Femur (tissue), 1 donor: ENCODE data around the gene NANOGP8.

ENCODE experiments used
- DNase-seq: peaks from one replicate; pipeline ENCODE4 v3.0.0-alpha.2; 2017

Gene NANOGP8

DNA sequence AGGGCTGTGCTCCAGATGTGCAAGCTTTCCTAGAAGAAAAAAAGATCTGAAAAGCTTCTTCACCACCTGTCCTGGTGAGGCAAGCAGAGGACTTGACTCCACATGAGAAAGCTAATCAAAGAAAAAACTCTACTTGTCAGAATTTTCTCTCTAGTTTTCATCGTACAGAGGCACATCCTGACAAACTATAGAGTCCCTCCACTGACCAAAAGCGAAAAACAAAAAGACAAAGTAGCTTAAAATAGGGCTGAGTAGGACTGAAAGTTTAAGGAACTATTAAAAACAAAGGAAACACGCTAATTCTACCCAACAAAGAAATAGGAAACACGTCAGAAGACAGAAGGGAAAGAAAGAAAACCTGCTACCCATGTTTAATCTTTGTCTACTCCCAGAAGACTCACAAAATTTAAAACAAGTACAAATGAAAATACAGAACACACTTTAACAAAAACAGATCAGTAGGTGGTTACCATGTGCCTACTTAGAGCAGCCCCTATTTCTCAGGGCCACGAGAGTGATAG lies 26.5 kb downstream of the NANOGP8 start:
- DNase-seq, result no peak

- DNase-seq, result no peak
These were observed 29.5 kb downstream of the NANOGP8 start for GRCh38 chr15:35055416-35056105.

DNA sequence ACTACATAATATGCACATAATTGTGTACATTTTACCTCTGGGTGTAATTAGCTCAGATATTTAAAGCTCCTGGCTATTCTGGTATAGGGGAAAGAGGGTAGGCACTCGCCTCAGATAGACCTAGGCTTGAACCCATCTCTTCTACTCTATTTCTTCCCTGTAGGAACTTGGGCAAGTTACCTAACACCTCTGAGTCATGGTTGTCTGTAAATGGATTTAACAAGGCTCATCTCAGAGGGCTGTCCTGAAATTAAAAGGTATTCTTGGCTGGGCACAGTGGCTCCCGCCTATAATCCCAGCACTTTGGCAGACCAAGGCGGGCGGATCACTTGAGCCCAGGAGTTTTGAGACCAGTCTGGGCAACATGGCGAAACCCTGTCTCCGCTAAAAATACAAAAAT lies 30.7 kb downstream of the NANOGP8 start:
- DNase-seq, result no peak

DNA sequence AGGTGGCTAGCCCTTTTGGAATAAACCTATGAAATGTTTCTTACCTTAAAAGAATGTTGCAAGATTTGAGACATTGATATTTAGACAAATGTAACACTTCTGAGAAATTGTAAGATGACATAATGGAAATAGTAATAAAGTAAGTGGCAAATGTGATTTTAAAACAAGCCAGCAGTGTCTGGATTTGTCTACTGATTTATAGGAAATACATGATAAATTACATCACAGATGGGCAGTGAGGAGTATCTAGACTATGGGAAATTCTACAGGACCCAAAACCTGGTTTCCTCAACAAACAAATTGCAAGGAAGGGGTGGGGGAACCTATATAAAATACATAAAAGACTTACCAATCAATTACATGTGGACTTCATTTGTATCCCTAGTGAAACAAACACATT lies 37.1 kb downstream of the NANOGP8 start:
- no peak for DNase-seq

- DNase-seq, result no peak
These were observed 37.6 kb downstream of the NANOGP8 start for GRCh38 chr15:35047528-35047927.

DNA sequence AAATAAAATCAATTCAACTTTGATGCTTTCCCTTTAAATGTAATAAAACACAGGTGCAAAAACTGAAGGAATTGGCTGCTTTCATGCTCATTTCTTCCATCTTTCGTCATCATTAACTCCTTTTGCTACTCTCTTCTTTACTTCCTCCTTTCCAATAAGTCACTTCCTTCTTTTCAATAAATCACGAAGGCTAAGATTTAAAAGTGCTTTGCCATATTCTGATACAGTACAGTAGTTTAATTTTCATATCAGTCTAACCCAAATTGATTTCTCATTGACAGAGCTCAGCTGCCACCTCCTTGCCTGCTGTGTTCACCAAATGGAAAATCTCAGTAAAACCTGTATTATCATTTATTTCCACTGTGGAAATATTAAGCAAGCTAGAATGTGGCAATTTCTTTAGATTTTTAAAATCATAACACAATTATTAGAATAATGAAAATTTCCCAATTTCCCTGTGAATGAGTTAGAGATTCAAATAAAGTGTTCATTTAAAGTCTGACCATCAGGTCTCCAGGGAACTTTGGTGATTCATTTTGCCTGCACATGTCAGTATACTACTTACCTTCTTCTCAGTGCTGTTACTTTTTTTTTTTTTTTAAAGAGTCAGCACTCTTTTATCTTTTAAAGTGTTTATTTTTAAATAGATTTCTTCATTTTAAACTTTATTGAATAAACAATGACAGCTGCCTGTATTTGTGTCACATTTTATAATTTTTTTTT lies 41.6 kb downstream of the NANOGP8 start:
- DNase-seq, result no peak

GRCh38 chr15:35040339-35041255 lies 44.5 kb downstream of the NANOGP8 start:
- DNase-seq, result no peak

DNA sequence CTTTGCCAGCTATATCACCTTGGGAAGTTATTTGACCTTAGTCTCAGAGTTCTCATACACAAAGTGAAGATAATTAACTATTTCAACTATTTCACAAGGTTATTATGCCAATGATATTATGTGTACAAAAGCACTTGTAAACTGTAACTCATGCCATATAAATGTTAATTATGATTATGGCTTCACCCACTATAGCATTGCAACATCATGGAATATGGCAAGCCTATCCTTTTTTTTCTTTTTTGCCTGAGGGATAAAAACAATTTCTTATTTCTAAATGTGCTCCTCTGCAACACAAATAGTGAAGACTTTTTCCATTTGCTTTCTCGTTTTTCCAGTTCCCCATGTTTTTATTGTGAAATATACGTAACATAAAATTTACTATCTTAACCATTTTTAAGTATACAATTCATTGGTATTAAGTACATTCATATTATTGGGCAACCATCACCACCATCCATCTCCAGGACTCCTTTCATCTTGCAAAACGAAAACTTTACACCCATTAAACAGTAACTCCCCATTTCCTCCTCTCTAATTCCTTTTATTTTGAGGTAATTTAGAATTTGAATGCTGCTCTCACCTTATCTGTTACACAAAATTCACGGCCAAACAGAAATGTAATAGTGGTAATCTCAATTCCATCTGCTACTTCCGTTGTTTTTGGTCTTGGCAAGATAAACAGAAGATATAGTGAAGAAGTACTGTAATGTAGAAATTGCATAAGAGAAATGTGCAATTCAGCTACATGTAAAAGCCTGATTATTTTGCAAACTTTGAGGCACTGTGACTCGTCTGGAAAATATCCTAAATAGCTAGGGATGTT lies 46.3 kb downstream of the NANOGP8 start:
- DNase-seq, result no peak
